Suprapubic skin (tissue), 4 donors: ENCODE measurements around the gene WWOX. TPM values are rescaled to one million over a fixed set of nuclear protein-coding genes. Genes with fewer than 3 reads are reported as not detected.

ENCODE experiments used
- DNase-seq, 2 donors: peaks; one replicate each; pipeline ENCODE4 v3.0.0-alpha.2; 2019; ENCODE audit warnings: low spot score in 2 of 2
- H3K27ac ChIP-seq: fragments of 200-600 bp; sonication (generic); one replicate; pipeline ENCODE4 v1.5.1; 2019
- H3K27me3 ChIP-seq: fragments of 200-600 bp; sonication (generic); one replicate; pipeline ENCODE4 v1.5.1; 2019
- H3K36me3 ChIP-seq: fragments of 200-600 bp; sonication (generic); one replicate; pipeline ENCODE4 v1.5.1; 2019
- H3K4me1 ChIP-seq: fragments of 200-600 bp; sonication (generic); one replicate; pipeline ENCODE4 v1.5.1; 2019
- H3K4me3 ChIP-seq: fragments of 200-600 bp; sonication (generic); one replicate; pipeline ENCODE4 v1.5.1; 2019; ENCODE audit warnings: mild to moderate bottlenecking
- H3K9me3 ChIP-seq: fragments of 200-600 bp; sonication (generic); one replicate; pipeline ENCODE4 v1.5.1; 2019
- CTCF ChIP-seq, 2 donors: fragments of 200-600 bp in 1 of 2; fragments of 450-650 bp in 1 of 2; sonication (generic) in 1 of 2; IDR thresholded peaks; one replicate each; pipeline ENCODE4 v1.5.1; 2016 to 2019; ENCODE audit warnings: antibody characterized with exemption in 2 of 2, mild to moderate bottlenecking in 1 of 2, moderate library complexity in 1 of 2
- EP300 ChIP-seq: sonication (generic); formaldehyde crosslinking; IDR thresholded peaks from one replicate; pipeline ENCODE4 v1.6.1; 2017; ENCODE audit warnings: antibody characterized with exemption
- POLR2A ChIP-seq, 2 donors: fragments of 450-650 bp; IDR thresholded peaks; one replicate each; pipeline ENCODE4 v1.6.1; 2017; ENCODE audit warnings: antibody characterized with exemption in 2 of 2, mild to moderate bottlenecking in 2 of 2, moderate library complexity in 2 of 2
- POLR2AphosphoS5 ChIP-seq, 3 donors: sonication (generic); formaldehyde crosslinking; IDR thresholded peaks; one replicate each; pipeline ENCODE4 v1.6.1; 2017; ENCODE audit warnings: antibody characterized with exemption in 3 of 3
- WGBS: methylation state at CpG from one replicate; pipeline ENCODE4 v1.1.5; 2018; 5-methylcytosine and 5-hydroxymethylcytosine counted together
- total RNA-seq, 4 donors: library from RNA; depleted of rRNA; stranded (reverse); fragments of >200 nt; gene quantifications; one replicate each; pipeline ENCODE4 v1.1.0, GENCODE V29; 2016

The WWOX gene
- total RNA-seq, 4 donors from 2014 or later, result 29.6 to 104 (median 47.3) TPM

- Histone ChIP-seq H3K36me3 (no peaks in the 10 kb centered on the region), H3K4me3 (no peak overlapping the region), H3K9me3 (no peaks in the 10 kb centered on the region), H3K27me3 (no peaks in the 10 kb centered on the region), H3K27ac (no peak overlapping the region), H3K4me1 (peaks cover 1% of the 10 kb centered on the region)
- no peak for TF ChIP-seq CTCF (IDR thresholded peaks at IDR 0.05)
- no peak for TF ChIP-seq EP300
- WGBS, result 72% methylated on average over 2 of the region's 2 CpGs
- no peak for DNase-seq
These were observed 394.7 kb downstream of the WWOX start for GRCh38 chr16:78494105-78494504.

GRCh38 chr16:78494674-78495073 is 395.2 kb downstream of the WWOX start:
- Histone ChIP-seq H3K27ac (no peak overlapping the region), H3K4me1 (peaks cover 7% of the 10 kb centered on the region), H3K4me3 (no peak overlapping the region), H3K27me3 (no peaks in the 10 kb centered on the region), H3K9me3 (no peaks in the 10 kb centered on the region), H3K36me3 (no peaks in the 10 kb centered on the region)
- WGBS, result 95% methylated on average over 10 of the region's 10 CpGs
- no peak for TF ChIP-seq EP300
- TF ChIP-seq POLR2A (IDR thresholded peaks at IDR 0.05), result no peak
- no peak for TF ChIP-seq POLR2AphosphoS5 (IDR thresholded peaks at IDR 0.05)
- TF ChIP-seq CTCF (IDR thresholded peaks at IDR 0.05), result no peak
- DNase-seq, result no peak

- no peak overlapping the region for H3K27ac ChIP-seq
- H3K36me3 ChIP-seq, result no peaks in the 10 kb centered on the region
- H3K4me1 ChIP-seq, result peaks cover 7% of the 10 kb centered on the region
- no peaks in the 10 kb centered on the region for H3K27me3 ChIP-seq
- TF ChIP-seq CTCF (IDR thresholded peaks at IDR 0.05) (no peak), EP300 (no peak), POLR2A (IDR thresholded peaks at IDR 0.05) (no peak)
- DNase-seq, result no peak
- H3K9me3 ChIP-seq, result no peaks in the 10 kb centered on the region
- WGBS, result 91% methylated on average over 7 of the region's 7 CpGs
- no peak overlapping the region for H3K4me3 ChIP-seq
These were observed 396.7 kb downstream of the WWOX start for GRCh38 chr16:78496189-78496588.

- Histone ChIP-seq H3K4me1 (peaks cover 17% of the 10 kb centered on the region), H3K27me3 (no peaks in the 10 kb centered on the region), H3K9me3 (no peaks in the 10 kb centered on the region), H3K36me3 (no peaks in the 10 kb centered on the region), H3K4me3 (no peak overlapping the region), H3K27ac (no peak overlapping the region)
- WGBS, result 64% methylated on average over 10 of the region's 10 CpGs
- no peak for TF ChIP-seq CTCF (IDR thresholded peaks at IDR 0.05)
- TF ChIP-seq POLR2A (IDR thresholded peaks at IDR 0.05), result no peak
- TF ChIP-seq POLR2AphosphoS5 (IDR thresholded peaks at IDR 0.05), result no peak
- no peak for DNase-seq
These were observed 399.9 kb downstream of the WWOX start for GRCh38 chr16:78499399-78499798.

- Histone ChIP-seq H3K9me3 (no peaks in the 10 kb centered on the region), H3K27ac (no peak overlapping the region), H3K4me3 (no peak overlapping the region), H3K36me3 (no peaks in the 10 kb centered on the region), H3K27me3 (no peaks in the 10 kb centered on the region), H3K4me1 (peaks cover 31% of the 10 kb centered on the region)
- WGBS, result 92% methylated on average over 8 of the region's 8 CpGs
- DNase-seq, result no peak
- TF ChIP-seq POLR2A (IDR thresholded peaks at IDR 0.05) (no peak), EP300 (no peak), CTCF (IDR thresholded peaks at IDR 0.05) (no peak), POLR2AphosphoS5 (IDR thresholded peaks at IDR 0.05) (no peak)
These were observed 401.3 kb downstream of the WWOX start for GRCh38 chr16:78500659-78501270.
